ENCODE measurements around the gene IQCE.

The IQCE gene

GRCh38 chr7:2585446-2585845 lies 26.7 kb downstream of the IQCE start:
- no peak overlapping the region for H3K18ac ChIP-seq (ENCODE audit: low read depth in 1 of 2, low read length in 2 of 2)
- H2BK15ac ChIP-seq (ENCODE audit: low read depth, poor library complexity, severe bottlenecking): no peak overlapping the region
- no peak overlapping the region for H3K4ac ChIP-seq (ENCODE audit: low read depth in 1 of 2, low read length in 2 of 2)
- no peak overlapping the region for H2AK5ac ChIP-seq (ENCODE audit: low read length, severe bottlenecking)
- H3K9ac ChIP-seq (ENCODE audit: low read length): no peak overlapping the region
- H3K79me1 ChIP-seq (replicated peaks; ENCODE audit: low read length, poor library complexity, severe bottlenecking): no peaks in the 10 kb centered on the region
- H3K27me3 ChIP-seq (ENCODE audit: control insufficient read depth in 1 of 2, insufficient read depth in 1 of 2, low read length in 2 of 2): no peaks in the 10 kb centered on the region
- WGBS: 93% methylated on average over 19 of the region's 19 CpGs
- H2BK5ac ChIP-seq (ENCODE audit: low read depth, low read length, poor library complexity, severe bottlenecking): no peak overlapping the region
- H3K4me1 ChIP-seq (ENCODE audit: control insufficient read depth, insufficient read depth, low read depth, low read length): peaks cover 2% of the 10 kb centered on the region
- H4K8ac ChIP-seq (ENCODE audit: low read length): no peak overlapping the region
- H2AFZ ChIP-seq (ENCODE audit: low read depth, low read length): no peak overlapping the region
- no peak overlapping the region for H3K4me3 ChIP-seq (ENCODE audit: insufficient read depth in 1 of 2, low read depth in 1 of 2, low read length in 2 of 2)
- H3K9me3 ChIP-seq (ENCODE audit: control insufficient read depth, low read length): no peaks in the 10 kb centered on the region
- no peak overlapping the region for H3K23ac ChIP-seq (ENCODE audit: low read length in 2 of 2)
- H2BK120ac ChIP-seq (ENCODE audit: low read depth, low read length): no peak overlapping the region
- DNase-seq: no peak
- no peak overlapping the region for H3K27ac ChIP-seq (ENCODE audit: low read length, poor library complexity, severe bottlenecking)
- peaks cover 56 to 59% of the 10 kb centered on the region in 2 experiments for H3K36me3 ChIP-seq (ENCODE audit: control insufficient read depth in 1 of 2, insufficient read depth in 2 of 2, low read depth in 1 of 2, low read length in 2 of 2)
- no peak overlapping the region for H3K14ac ChIP-seq (ENCODE audit: low read length in 2 of 2)
- H2BK12ac ChIP-seq (ENCODE audit: low read length in 2 of 2): no peak overlapping the region
- H3K4me2 ChIP-seq (ENCODE audit: low read length, poor library complexity, severe bottlenecking): no peak overlapping the region
- H4K91ac ChIP-seq (ENCODE audit: low read length): no peak overlapping the region

- 94% methylated on average over 24 of the region's 24 CpGs for WGBS
- Histone ChIP-seq H2AK5ac (ENCODE audit: low read length, severe bottlenecking) (no peak overlapping the region), H3K4me2 (ENCODE audit: low read length, poor library complexity, severe bottlenecking) (no peak overlapping the region)
These were observed 27.7 kb downstream of the IQCE start for GRCh38 chr7:2586326-2587020.

GRCh38 chr7:2587134-2587533 lies 28.4 kb downstream of the IQCE start:
- no peak overlapping the region for H3K4ac ChIP-seq (ENCODE audit: low read depth in 1 of 2, low read length in 2 of 2)
- no peak overlapping the region for H2BK15ac ChIP-seq (ENCODE audit: low read depth, poor library complexity, severe bottlenecking)
- H3K18ac ChIP-seq (ENCODE audit: low read depth in 1 of 2, low read length in 2 of 2): no peak overlapping the region
- H3K27me3 ChIP-seq (ENCODE audit: control insufficient read depth in 1 of 2, insufficient read depth in 1 of 2, low read length in 2 of 2): no peaks in the 10 kb centered on the region
- H3K9ac ChIP-seq (ENCODE audit: low read length): no peak overlapping the region
- H4K8ac ChIP-seq (ENCODE audit: low read length): no peak overlapping the region
- no peak overlapping the region for H2BK5ac ChIP-seq (ENCODE audit: low read depth, low read length, poor library complexity, severe bottlenecking)
- H2AK5ac ChIP-seq (ENCODE audit: low read length, severe bottlenecking): no peak overlapping the region
- no peaks in the 10 kb centered on the region for H3K9me3 ChIP-seq (ENCODE audit: control insufficient read depth, low read length)
- H2BK12ac ChIP-seq (ENCODE audit: low read length in 2 of 2): no peak overlapping the region
- no peak overlapping the region for H2BK120ac ChIP-seq (ENCODE audit: low read depth, low read length)
- H4K91ac ChIP-seq (ENCODE audit: low read length): no peak overlapping the region
- no peak overlapping the region for H3K14ac ChIP-seq (ENCODE audit: low read length in 2 of 2)
- H3K27ac ChIP-seq (ENCODE audit: low read length, poor library complexity, severe bottlenecking): no peak overlapping the region
- H3K4me1 ChIP-seq (ENCODE audit: control insufficient read depth, insufficient read depth, low read depth, low read length): peaks cover 2% of the 10 kb centered on the region
- DNase-seq: no peak
- no peak overlapping the region for H3K4me3 ChIP-seq (ENCODE audit: insufficient read depth in 1 of 2, low read depth in 1 of 2, low read length in 2 of 2)
- no peak overlapping the region for H2AFZ ChIP-seq (ENCODE audit: low read depth, low read length)
- peaks cover 58 to 67% of the 10 kb centered on the region in 2 experiments for H3K36me3 ChIP-seq (ENCODE audit: control insufficient read depth in 1 of 2, insufficient read depth in 2 of 2, low read depth in 1 of 2, low read length in 2 of 2)
- H3K23ac ChIP-seq (ENCODE audit: low read length in 2 of 2): no peak overlapping the region
- no peaks in the 10 kb centered on the region for H3K79me1 ChIP-seq (replicated peaks; ENCODE audit: low read length, poor library complexity, severe bottlenecking)
- WGBS: 94% methylated on average over 9 of the region's 9 CpGs
- no peak overlapping the region for H3K4me2 ChIP-seq (ENCODE audit: low read length, poor library complexity, severe bottlenecking)

More at GRCh38 chr7:2586326-2587020, 27.7 kb downstream of the IQCE start:
- Histone ChIP-seq H3K79me1 (replicated peaks; ENCODE audit: low read length, poor library complexity, severe bottlenecking) (no peaks in the 10 kb centered on the region), H3K9me3 (ENCODE audit: control insufficient read depth, low read length) (no peaks in the 10 kb centered on the region), H4K8ac (ENCODE audit: low read length) (no peak overlapping the region), H3K14ac (ENCODE audit: low read length in 2 of 2) (no peak overlapping the region), H3K27me3 (ENCODE audit: control insufficient read depth in 1 of 2, insufficient read depth in 1 of 2, low read length in 2 of 2) (no peaks in the 10 kb centered on the region), H3K23ac (ENCODE audit: low read length in 2 of 2) (no peak overlapping the region), H3K4ac (ENCODE audit: low read depth in 1 of 2, low read length in 2 of 2) (no peak overlapping the region), H3K27ac (ENCODE audit: low read length, poor library complexity, severe bottlenecking) (no peak overlapping the region), H3K9ac (ENCODE audit: low read length) (no peak overlapping the region), H3K36me3 (ENCODE audit: control insufficient read depth in 1 of 2, insufficient read depth in 2 of 2, low read depth in 1 of 2, low read length in 2 of 2) (peaks cover 56 to 65% of the 10 kb centered on the region in 2 experiments), H2AFZ (ENCODE audit: low read depth, low read length) (no peak overlapping the region), H2BK15ac (ENCODE audit: low read depth, poor library complexity, severe bottlenecking) (no peak overlapping the region), H3K18ac (ENCODE audit: low read depth in 1 of 2, low read length in 2 of 2) (no peak overlapping the region), H4K91ac (ENCODE audit: low read length) (no peak overlapping the region), H2BK12ac (ENCODE audit: low read length in 2 of 2) (no peak overlapping the region), H2BK5ac (ENCODE audit: low read depth, low read length, poor library complexity, severe bottlenecking) (no peak overlapping the region), H3K4me1 (ENCODE audit: control insufficient read depth, insufficient read depth, low read depth, low read length) (peaks cover 2% of the 10 kb centered on the region), H2BK120ac (ENCODE audit: low read depth, low read length) (no peak overlapping the region), H3K4me3 (ENCODE audit: insufficient read depth in 1 of 2, low read depth in 1 of 2, low read length in 2 of 2) (no peak overlapping the region)
- no peak for DNase-seq

GRCh38 chr7:2587778-2588177 lies 29.0 kb downstream of the IQCE start:
- H3K9ac ChIP-seq (ENCODE audit: low read length): no peak overlapping the region
- DNase-seq: no peak

More at GRCh38 chr7:2587778-2588177, 29.0 kb downstream of the IQCE start:
- Histone ChIP-seq H2BK120ac (ENCODE audit: low read depth, low read length) (no peak overlapping the region), H4K8ac (ENCODE audit: low read length) (no peak overlapping the region), H3K36me3 (ENCODE audit: control insufficient read depth in 1 of 2, insufficient read depth in 2 of 2, low read depth in 1 of 2, low read length in 2 of 2) (peaks cover 58 to 66% of the 10 kb centered on the region in 2 experiments), H3K27ac (ENCODE audit: low read length, poor library complexity, severe bottlenecking) (no peak overlapping the region), H3K18ac (ENCODE audit: low read depth in 1 of 2, low read length in 2 of 2) (no peak overlapping the region), H2BK12ac (ENCODE audit: low read length in 2 of 2) (no peak overlapping the region), H3K4me2 (ENCODE audit: low read length, poor library complexity, severe bottlenecking) (no peak overlapping the region), H3K4me3 (ENCODE audit: insufficient read depth in 1 of 2, low read depth in 1 of 2, low read length in 2 of 2) (no peak overlapping the region), H2AFZ (ENCODE audit: low read depth, low read length) (no peak overlapping the region), H3K4ac (ENCODE audit: low read depth in 1 of 2, low read length in 2 of 2) (no peak overlapping the region), H2AK5ac (ENCODE audit: low read length, severe bottlenecking) (no peak overlapping the region), H4K91ac (ENCODE audit: low read length) (peak overlapping the region; percentile 31), H3K4me1 (ENCODE audit: control insufficient read depth, insufficient read depth, low read depth, low read length) (peaks cover 2% of the 10 kb centered on the region), H3K14ac (ENCODE audit: low read length in 2 of 2) (no peak overlapping the region), H3K79me1 (replicated peaks; ENCODE audit: low read length, poor library complexity, severe bottlenecking) (no peaks in the 10 kb centered on the region), H3K27me3 (ENCODE audit: control insufficient read depth in 1 of 2, insufficient read depth in 1 of 2, low read length in 2 of 2) (no peaks in the 10 kb centered on the region), H2BK5ac (ENCODE audit: low read depth, low read length, poor library complexity, severe bottlenecking) (no peak overlapping the region), H3K23ac (ENCODE audit: low read length in 2 of 2) (no peak overlapping the region), H2BK15ac (ENCODE audit: low read depth, poor library complexity, severe bottlenecking) (no peak overlapping the region), H3K9me3 (ENCODE audit: control insufficient read depth, low read length) (no peaks in the 10 kb centered on the region)
- WGBS: 98% methylated on average over 21 of the region's 21 CpGs
